ENCODE data around the gene TUBB4B. TPM values are rescaled to one million over a fixed set of nuclear protein-coding genes. Genes with fewer than 3 reads are reported as not detected.

The TUBB4B gene
- total and polyA plus RNA-seq, 3 donors from 2014 or later = 856 to 1,777 (median 940) TPM

- H3K27ac ChIP-seq = no peak overlapping the region
- intact Hi-C loops (cut with DNase I; ENCODE audit: low total_unique reads) = no loop called here
- no peak overlapping the region for H3K4me3 ChIP-seq
- WGBS, 2 donors = 69 to 73% methylated on average over 19 of the region's 19 CpGs
- no peak for DNase-seq
- H3K27me3 ChIP-seq = no peaks in the 10 kb centered on the region
- H3K4me1 ChIP-seq = peaks cover 10% of the 10 kb centered on the region
- no peaks in the 10 kb centered on the region for H3K9me3 ChIP-seq
- TF ChIP-seq POLR2A (IDR thresholded peaks at IDR 0.05) = no peak
- TF ChIP-seq, protein P1, sequence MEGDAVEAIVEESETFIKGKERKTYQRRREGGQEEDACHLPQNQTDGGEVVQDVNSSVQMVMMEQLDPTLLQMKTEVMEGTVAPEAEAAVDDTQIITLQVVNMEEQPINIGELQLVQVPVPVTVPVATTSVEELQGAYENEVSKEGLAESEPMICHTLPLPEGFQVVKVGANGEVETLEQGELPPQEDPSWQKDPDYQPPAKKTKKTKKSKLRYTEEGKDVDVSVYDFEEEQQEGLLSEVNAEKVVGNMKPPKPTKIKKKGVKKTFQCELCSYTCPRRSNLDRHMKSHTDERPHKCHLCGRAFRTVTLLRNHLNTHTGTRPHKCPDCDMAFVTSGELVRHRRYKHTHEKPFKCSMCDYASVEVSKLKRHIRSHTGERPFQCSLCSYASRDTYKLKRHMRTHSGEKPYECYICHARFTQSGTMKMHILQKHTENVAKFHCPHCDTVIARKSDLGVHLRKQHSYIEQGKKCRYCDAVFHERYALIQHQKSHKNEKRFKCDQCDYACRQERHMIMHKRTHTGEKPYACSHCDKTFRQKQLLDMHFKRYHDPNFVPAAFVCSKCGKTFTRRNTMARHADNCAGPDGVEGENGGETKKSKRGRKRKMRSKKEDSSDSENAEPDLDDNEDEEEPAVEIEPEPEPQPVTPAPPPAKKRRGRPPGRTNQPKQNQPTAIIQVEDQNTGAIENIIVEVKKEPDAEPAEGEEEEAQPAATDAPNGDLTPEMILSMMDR (IDR thresholded peaks at IDR 0.05) = no peak
- H3K36me3 ChIP-seq (ENCODE audit: low read depth, missing control alignments) = no peaks in the 10 kb centered on the region
These were observed 27.6 kb downstream of the TUBB4B start for GRCh38 chr9:137268538-137269201.

GRCh38 chr9:137269231-137269772 is 28.2 kb downstream of the TUBB4B start:
- 41 to 62% methylated on average over 17 of the region's 17 CpGs for WGBS, 2 donors
- Histone ChIP-seq H3K4me1 (peaks cover 10% of the 10 kb centered on the region), H3K27me3 (no peaks in the 10 kb centered on the region), H3K9me3 (no peaks in the 10 kb centered on the region), H3K36me3 (ENCODE audit: low read depth, missing control alignments) (no peaks in the 10 kb centered on the region), H3K4me3 (no peak overlapping the region), H3K27ac (no peak overlapping the region)
- DNase-seq = no peak
- intact Hi-C loops (cut with DNase I; ENCODE audit: low total_unique reads) = no loop called here
- no peak for TF ChIP-seq POLR2A (IDR thresholded peaks at IDR 0.05)
- TF ChIP-seq, protein P1 (IDR thresholded peaks at IDR 0.05) = no peak

GRCh38 chr9:137270929-137271695 is 30.0 kb downstream of the TUBB4B start:
- Histone ChIP-seq H3K27ac (no peak overlapping the region), H3K36me3 (ENCODE audit: low read depth, missing control alignments) (no peaks in the 10 kb centered on the region), H3K4me1 (peaks cover 11% of the 10 kb centered on the region), H3K4me3 (no peak overlapping the region), H3K27me3 (no peaks in the 10 kb centered on the region), H3K9me3 (no peaks in the 10 kb centered on the region)
- intact Hi-C loops (cut with DNase I; ENCODE audit: low total_unique reads) = no loop called here
- no peak for TF ChIP-seq POLR2A (IDR thresholded peaks at IDR 0.05)
- TF ChIP-seq, protein P1 (IDR thresholded peaks at IDR 0.05) = no peak
- 90 to 91% methylated on average over 29 to 32 of the region's 32 CpGs for WGBS, 2 donors
- no peak for DNase-seq

- Histone ChIP-seq H3K4me3 (no peak overlapping the region), H3K9me3 (no peaks in the 10 kb centered on the region), H3K4me1 (peaks cover 17% of the 10 kb centered on the region), H3K27me3 (no peaks in the 10 kb centered on the region), H3K36me3 (ENCODE audit: low read depth, missing control alignments) (no peaks in the 10 kb centered on the region), H3K27ac (no peak overlapping the region)
- intact Hi-C loops (cut with DNase I; ENCODE audit: low total_unique reads) = no loop called here
- 66 to 68% methylated on average over 3 of the region's 3 CpGs for WGBS, 2 donors
- no peak for DNase-seq
- TF ChIP-seq, protein P1 (IDR thresholded peaks at IDR 0.05) = no peak
These were observed 30.6 kb downstream of the TUBB4B start for GRCh38 chr9:137271696-137272076.
